ENCODE results near the gene SLC39A10.
A peak's percentile ranks its signal among the peaks of the same experiment; 100 is the strongest.
"Not testable (repeated sequence)": the region's sequence is repeated elsewhere in the genome, so short reads cannot be mapped to it uniquely, and the experiment has no call there.

Gene SLC39A10

GRCh38 chr2:195656859-195657633, at the start of gene SLC39A10:
SLC39A10 (plus strand) TSS chr2:195657226; CDS start chr2:195680043, 22,817 bp downstream.
- peak; percentile 100 for DNase-seq

GRCh38 chr2:195608768-195609454, 48.1 kb upstream of the SLC39A10 start:
- DNase-seq = no peak

GRCh38 chr2:195610717-195611116, 46.3 kb upstream of the SLC39A10 start:
- no peak for DNase-seq

GRCh38 chr2:195612611-195613495, 44.2 kb upstream of the SLC39A10 start:
- DNase-seq = no peak

GRCh38 chr2:195613922-195614321, 43.1 kb upstream of the SLC39A10 start:
- DNase-seq = no peak

- no peak for DNase-seq
Observed at GRCh38 chr2:195619590-195619989, 37.4 kb upstream of the SLC39A10 start.

- no peak for DNase-seq
Observed at GRCh38 chr2:195620501-195620900, 36.5 kb upstream of the SLC39A10 start.

GRCh38 chr2:195622966-195623365, 34.1 kb upstream of the SLC39A10 start:
- no peak for DNase-seq

- DNase-seq = no peak
Observed at GRCh38 chr2:195626507-195626906, 30.5 kb upstream of the SLC39A10 start.

- DNase-seq = no peak
Observed at GRCh38 chr2:195628666-195629065, 28.4 kb upstream of the SLC39A10 start.

- no peak for DNase-seq
Observed at GRCh38 chr2:195632856-195633572, 24.0 kb upstream of the SLC39A10 start.

- no peak for DNase-seq
Observed at GRCh38 chr2:195633573-195633870, 23.5 kb upstream of the SLC39A10 start.

- DNase-seq = no peak
Observed at GRCh38 chr2:195633974-195634373, 23.1 kb upstream of the SLC39A10 start.

GRCh38 chr2:195636890-195637289, 20.1 kb upstream of the SLC39A10 start:
- DNase-seq = no peak

GRCh38 chr2:195638750-195639149, 18.3 kb upstream of the SLC39A10 start:
- no peak for DNase-seq

- no peak for DNase-seq
Observed at GRCh38 chr2:195639238-195639858, 17.7 kb upstream of the SLC39A10 start.

- no peak for DNase-seq
Observed at GRCh38 chr2:195639959-195640358, 17.1 kb upstream of the SLC39A10 start.

- no peak for DNase-seq
Observed at GRCh38 chr2:195642027-195642678, 14.9 kb upstream of the SLC39A10 start.

GRCh38 chr2:195642679-195643068, 14.4 kb upstream of the SLC39A10 start:
- DNase-seq = no peak

- not testable (repeated sequence) for DNase-seq
Observed at GRCh38 chr2:195644708-195645107, 12.3 kb upstream of the SLC39A10 start.

GRCh38 chr2:195645413-195645812, 11.6 kb upstream of the SLC39A10 start:
- no peak for DNase-seq

- DNase-seq = no peak
Observed at GRCh38 chr2:195646424-195646823, 10.6 kb upstream of the SLC39A10 start.
